ENCODE results near the gene LGR5.

DNA sequence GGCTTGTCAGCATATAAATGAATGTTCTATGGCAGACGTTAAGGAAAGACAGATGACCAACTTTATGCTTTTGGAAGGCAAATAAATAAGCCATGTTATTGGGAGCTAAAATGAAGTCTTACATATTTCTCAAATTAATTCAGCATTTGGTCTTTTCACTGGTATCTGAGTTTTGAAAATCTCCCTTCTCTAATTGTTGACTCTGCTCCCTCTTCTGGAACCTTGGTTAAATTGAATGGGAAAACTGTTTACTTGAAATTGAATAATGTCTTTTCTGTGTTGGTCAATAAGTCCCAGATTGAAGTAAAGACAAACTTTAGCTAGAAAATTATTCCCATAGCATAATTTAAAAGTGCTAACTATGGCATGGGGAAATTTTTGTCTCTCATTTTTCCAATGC, 38.7 kb downstream of the LGR5 start:
- TF ChIP-seq CTCF (IDR thresholded peaks at IDR 0.05 in 2 of 3, conservative IDR thresholded peaks at IDR 0.05 in 1 of 3; ENCODE audit: borderline replicate concordance in 1 of 3, insufficient read depth in 1 of 3, low read depth in 2 of 3, low read length in 2 of 3) (peak in 1 of 3 experiments; percentile 21; a peak in 1 of 6 replicates), POLR2A (IDR thresholded peaks at IDR 0.05; ENCODE audit: borderline replicate concordance, extremely low read depth, insufficient read depth, insufficient read length) (no peak)
- TF ChIP-seq, protein P1, sequence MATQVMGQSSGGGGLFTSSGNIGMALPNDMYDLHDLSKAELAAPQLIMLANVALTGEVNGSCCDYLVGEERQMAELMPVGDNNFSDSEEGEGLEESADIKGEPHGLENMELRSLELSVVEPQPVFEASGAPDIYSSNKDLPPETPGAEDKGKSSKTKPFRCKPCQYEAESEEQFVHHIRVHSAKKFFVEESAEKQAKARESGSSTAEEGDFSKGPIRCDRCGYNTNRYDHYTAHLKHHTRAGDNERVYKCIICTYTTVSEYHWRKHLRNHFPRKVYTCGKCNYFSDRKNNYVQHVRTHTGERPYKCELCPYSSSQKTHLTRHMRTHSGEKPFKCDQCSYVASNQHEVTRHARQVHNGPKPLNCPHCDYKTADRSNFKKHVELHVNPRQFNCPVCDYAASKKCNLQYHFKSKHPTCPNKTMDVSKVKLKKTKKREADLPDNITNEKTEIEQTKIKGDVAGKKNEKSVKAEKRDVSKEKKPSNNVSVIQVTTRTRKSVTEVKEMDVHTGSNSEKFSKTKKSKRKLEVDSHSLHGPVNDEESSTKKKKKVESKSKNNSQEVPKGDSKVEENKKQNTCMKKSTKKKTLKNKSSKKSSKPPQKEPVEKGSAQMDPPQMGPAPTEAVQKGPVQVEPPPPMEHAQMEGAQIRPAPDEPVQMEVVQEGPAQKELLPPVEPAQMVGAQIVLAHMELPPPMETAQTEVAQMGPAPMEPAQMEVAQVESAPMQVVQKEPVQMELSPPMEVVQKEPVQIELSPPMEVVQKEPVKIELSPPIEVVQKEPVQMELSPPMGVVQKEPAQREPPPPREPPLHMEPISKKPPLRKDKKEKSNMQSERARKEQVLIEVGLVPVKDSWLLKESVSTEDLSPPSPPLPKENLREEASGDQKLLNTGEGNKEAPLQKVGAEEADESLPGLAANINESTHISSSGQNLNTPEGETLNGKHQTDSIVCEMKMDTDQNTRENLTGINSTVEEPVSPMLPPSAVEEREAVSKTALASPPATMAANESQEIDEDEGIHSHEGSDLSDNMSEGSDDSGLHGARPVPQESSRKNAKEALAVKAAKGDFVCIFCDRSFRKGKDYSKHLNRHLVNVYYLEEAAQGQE (IDR thresholded peaks at IDR 0.05; ENCODE audit: low read depth): no peak
